ENCODE results near the gene RNF5.

GRCh38 chr6:32146287-32146686 lies 31.9 kb upstream of the RNF5 start:
- TF ChIP-seq, protein P1, sequence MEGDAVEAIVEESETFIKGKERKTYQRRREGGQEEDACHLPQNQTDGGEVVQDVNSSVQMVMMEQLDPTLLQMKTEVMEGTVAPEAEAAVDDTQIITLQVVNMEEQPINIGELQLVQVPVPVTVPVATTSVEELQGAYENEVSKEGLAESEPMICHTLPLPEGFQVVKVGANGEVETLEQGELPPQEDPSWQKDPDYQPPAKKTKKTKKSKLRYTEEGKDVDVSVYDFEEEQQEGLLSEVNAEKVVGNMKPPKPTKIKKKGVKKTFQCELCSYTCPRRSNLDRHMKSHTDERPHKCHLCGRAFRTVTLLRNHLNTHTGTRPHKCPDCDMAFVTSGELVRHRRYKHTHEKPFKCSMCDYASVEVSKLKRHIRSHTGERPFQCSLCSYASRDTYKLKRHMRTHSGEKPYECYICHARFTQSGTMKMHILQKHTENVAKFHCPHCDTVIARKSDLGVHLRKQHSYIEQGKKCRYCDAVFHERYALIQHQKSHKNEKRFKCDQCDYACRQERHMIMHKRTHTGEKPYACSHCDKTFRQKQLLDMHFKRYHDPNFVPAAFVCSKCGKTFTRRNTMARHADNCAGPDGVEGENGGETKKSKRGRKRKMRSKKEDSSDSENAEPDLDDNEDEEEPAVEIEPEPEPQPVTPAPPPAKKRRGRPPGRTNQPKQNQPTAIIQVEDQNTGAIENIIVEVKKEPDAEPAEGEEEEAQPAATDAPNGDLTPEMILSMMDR (IDR thresholded peaks at IDR 0.05) = no peak
- TF ChIP-seq POLR2A (IDR thresholded peaks at IDR 0.05) = no peak

Measured in testis (tissue), 2 donors.